Uterus (tissue), 2 donors: ENCODE data around the gene FARS2.

ENCODE experiments used
- POLR2A ChIP-seq, 2 donors: fragments of 450-650 bp; IDR thresholded peaks; one replicate each; pipeline ENCODE4 v1.6.1; 2016; ENCODE audit warnings: antibody characterized with exemption in 2 of 2, mild to moderate bottlenecking in 1 of 2, moderate library complexity in 1 of 2
- TF ChIP-seq, protein P1 (sequence below), 4 experiments: fragments of 200-600 bp in 2 of 4; fragments of 450-650 bp in 2 of 4; sonication (generic) in 2 of 4; IDR thresholded peaks; one replicate each; pipeline ENCODE4 v1.5.1; 2016 to 2019; ENCODE audit warnings: antibody characterized with exemption in 4 of 4, mild to moderate bottlenecking in 2 of 4, moderate library complexity in 1 of 4

DNA sequence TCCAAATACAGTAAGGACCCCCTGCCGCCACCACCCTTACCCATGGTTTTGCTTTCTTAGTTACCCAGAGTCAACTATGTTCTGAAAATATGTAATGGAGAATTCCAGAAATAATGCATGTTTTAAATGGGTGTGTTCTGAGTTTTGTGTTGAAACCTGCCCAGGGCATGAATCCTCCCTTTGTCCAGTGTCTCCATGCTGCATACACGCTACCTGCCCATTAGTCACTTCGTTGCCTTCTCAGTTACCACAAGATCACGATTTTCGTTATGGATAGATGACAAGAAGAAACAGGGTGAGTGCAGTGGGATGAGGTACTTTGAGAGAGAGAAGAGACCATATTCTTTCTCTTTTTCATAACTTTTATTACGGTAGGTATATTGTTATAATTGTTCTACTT lies 10.6 kb downstream of the FARS2 start:
- TF ChIP-seq, protein P1, sequence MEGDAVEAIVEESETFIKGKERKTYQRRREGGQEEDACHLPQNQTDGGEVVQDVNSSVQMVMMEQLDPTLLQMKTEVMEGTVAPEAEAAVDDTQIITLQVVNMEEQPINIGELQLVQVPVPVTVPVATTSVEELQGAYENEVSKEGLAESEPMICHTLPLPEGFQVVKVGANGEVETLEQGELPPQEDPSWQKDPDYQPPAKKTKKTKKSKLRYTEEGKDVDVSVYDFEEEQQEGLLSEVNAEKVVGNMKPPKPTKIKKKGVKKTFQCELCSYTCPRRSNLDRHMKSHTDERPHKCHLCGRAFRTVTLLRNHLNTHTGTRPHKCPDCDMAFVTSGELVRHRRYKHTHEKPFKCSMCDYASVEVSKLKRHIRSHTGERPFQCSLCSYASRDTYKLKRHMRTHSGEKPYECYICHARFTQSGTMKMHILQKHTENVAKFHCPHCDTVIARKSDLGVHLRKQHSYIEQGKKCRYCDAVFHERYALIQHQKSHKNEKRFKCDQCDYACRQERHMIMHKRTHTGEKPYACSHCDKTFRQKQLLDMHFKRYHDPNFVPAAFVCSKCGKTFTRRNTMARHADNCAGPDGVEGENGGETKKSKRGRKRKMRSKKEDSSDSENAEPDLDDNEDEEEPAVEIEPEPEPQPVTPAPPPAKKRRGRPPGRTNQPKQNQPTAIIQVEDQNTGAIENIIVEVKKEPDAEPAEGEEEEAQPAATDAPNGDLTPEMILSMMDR (IDR thresholded peaks at IDR 0.05) = no peak
- no peak for TF ChIP-seq POLR2A (IDR thresholded peaks at IDR 0.05)
